ENCODE data around the gene CYP4V2.

GRCh38 chr4:186204103-186204559 lies 12.8 kb downstream of the CYP4V2 start:
- TF ChIP-seq CTCF (conservative IDR thresholded peaks at IDR 0.05; ENCODE audit: low read depth in 2 of 2) (no peak), REST (IDR thresholded peaks at IDR 0.05; ENCODE audit: unreplicated experiment) (no peak), EZH2 (IDR thresholded peaks at IDR 0.05; ENCODE audit: low read depth, unreplicated experiment) (no peak), POLR2AphosphoS5 (IDR thresholded peaks at IDR 0.05; ENCODE audit: low read depth) (no peak), ZNF331 (CRISPR knock-in tag; IDR thresholded peaks at IDR 0.05; ENCODE audit: low read depth) (no peak), ZNF114 (CRISPR knock-in tag; IDR thresholded peaks at IDR 0.05) (no peak), EZH2phosphoT487 (IDR thresholded peaks at IDR 0.05; ENCODE audit: unreplicated experiment) (no peak), ETS1 (IDR thresholded peaks at IDR 0.05) (no peak), JUNB (IDR thresholded peaks at IDR 0.05; ENCODE audit: unreplicated experiment) (no peak), CREB1 (CRISPR knock-in tag; IDR thresholded peaks at IDR 0.05; ENCODE audit: low read depth) (peak; percentile 81), STAT1 (IDR thresholded peaks at IDR 0.05; ENCODE audit: unreplicated experiment) (no peak)
